ENCODE data around the gene LILRB5. TPM values are rescaled to one million over a fixed set of nuclear protein-coding genes. Genes with fewer than 3 reads are reported as not detected.

The LILRB5 gene
- total and polyA plus RNA-seq, 2 of the 4 experiments (the other 2 are of a cell fraction), result not detected

DNA sequence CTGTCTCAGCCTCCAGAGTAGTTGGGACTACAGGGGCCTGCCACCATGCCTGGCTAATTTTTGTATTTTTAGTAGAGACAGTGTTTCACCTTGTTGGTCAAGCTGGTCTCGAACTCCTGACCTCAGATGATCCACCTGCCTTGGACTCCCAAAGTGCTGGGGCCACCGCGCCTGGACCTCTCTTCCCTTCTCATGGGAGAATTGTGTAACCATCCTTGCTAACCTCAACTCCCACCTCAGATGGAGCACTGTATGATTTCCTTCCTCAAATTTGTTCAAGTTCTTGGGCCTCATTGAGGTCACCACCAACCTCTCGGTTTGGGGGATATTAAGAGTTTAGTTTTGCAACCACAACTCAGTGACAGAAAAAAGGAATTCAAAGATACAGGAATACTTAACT lies 45.2 kb upstream of the LILRB5 start:
- Histone ChIP-seq H3K9me3 (ENCODE audit: control insufficient read depth, insufficient read depth, low read length) (peaks cover 7% of the 10 kb centered on the region), H4K8ac (ENCODE audit: low read depth in 2 of 2, low read length in 2 of 2) (no peak overlapping the region), H2BK15ac (ENCODE audit: low read depth, low read length) (no peak overlapping the region), H2AK9ac (replicated peaks; ENCODE audit: low read depth, low read length, poor library complexity) (no peak overlapping the region), H3K4me2 (ENCODE audit: low read depth, low read length) (no peak overlapping the region), H2AK5ac (ENCODE audit: low read depth, low read length) (no peak overlapping the region), H3K79me1 (ENCODE audit: low read depth in 1 of 2, low read length in 2 of 2) (no peaks in the 10 kb centered on the region), H3K9me1 (ENCODE audit: insufficient read depth, low read length) (no peaks in the 10 kb centered on the region), H3K18ac (ENCODE audit: low read depth, low read length) (no peak overlapping the region), H3K9ac (ENCODE audit: low read depth, low read length) (no peak overlapping the region), H4K20me1 (ENCODE audit: insufficient read depth, low read length) (no peaks in the 10 kb centered on the region), H3K27ac (ENCODE audit: insufficient read depth, low read length) (no peak overlapping the region), H3K27me3 (ENCODE audit: control insufficient read depth, insufficient read depth, low read length) (no peaks in the 10 kb centered on the region), H3K4ac (ENCODE audit: low read depth, low read length) (no peak overlapping the region), H2BK5ac (ENCODE audit: low read depth, low read length, poor library complexity, severe bottlenecking) (no peak overlapping the region), H2BK120ac (ENCODE audit: low read depth, low read length) (no peak overlapping the region), H3K36me3 (ENCODE audit: control insufficient read depth, insufficient read depth, low read length) (no peaks in the 10 kb centered on the region), H3K23ac (ENCODE audit: low read depth, low read length) (no peak overlapping the region), H3K4me3 (ENCODE audit: insufficient read depth, low read depth, low read length) (no peak overlapping the region), H4K91ac (ENCODE audit: insufficient read depth, low read depth, low read length) (no peak overlapping the region), H3K14ac (replicated peaks; ENCODE audit: low read depth, low read length) (no peak overlapping the region), H3K4me1 (ENCODE audit: control insufficient read depth, insufficient read depth, low read length) (no peaks in the 10 kb centered on the region), H4K5ac (ENCODE audit: low read depth, low read length) (no peak overlapping the region), H2BK20ac (ENCODE audit: low read depth, low read length) (no peak overlapping the region), H3K56ac (ENCODE audit: extremely low read depth, insufficient read depth, low read length) (no peak overlapping the region), H2AFZ (replicated peaks; ENCODE audit: low read length, poor library complexity) (no peak overlapping the region)
- ChIA-PET CTCF (no interaction called here), POLR2A (ENCODE audit: unreplicated experiment) (no interaction called here)
- no TSS peak for BruUV-seq (replicated peaks)
- dilution Hi-C loops (cut with HindIII; ENCODE audit: low sequenced_read_pairs, unreplicated experiment) (no loop called here), in situ Hi-C loops (cut with MboI; ENCODE audit: low sequenced_read_pairs) (no loop called here), intact Hi-C loops (cut with micrococcal nuclease) (no loop called here)
- ATAC-seq (ENCODE audit: low read depth), result no peak
- no peak for DNase-seq
- TF ChIP-seq RFX5 (IDR thresholded peaks at IDR 0.05; ENCODE audit: low read depth, low read length) (no peak), MAZ (IDR thresholded peaks at IDR 0.05; ENCODE audit: borderline replicate concordance, low read depth, low read length) (no peak), FOS (IDR thresholded peaks at IDR 0.05; ENCODE audit: low read depth, low read length) (no peak), CEBPB (IDR thresholded peaks at IDR 0.05; ENCODE audit: low read depth, low read length) (no peak)
- no CpG with 5 or more reads among the region's 4 CpGs for WGBS, 2 experiments (ENCODE audit: extremely low coverage in 2 of 2, insufficient read length in 1 of 2)
